Hepatocyte (in vitro differentiated cells): ENCODE data around the gene NHS. TPM values are rescaled to one million over a fixed set of nuclear protein-coding genes. Genes with fewer than 3 reads are reported as not detected.

ENCODE experiments used
- DNase-seq: peaks from one replicate; pipeline ENCODE4 v3.0.0-alpha.2; 2016; ENCODE audit warnings: low spot score
- H2AFZ ChIP-seq: fragments of 200-600 bp; sonication (generic); 2 replicates; pipeline ENCODE4 v1.6.0; 2016; ENCODE audit warnings: antibody characterized with exemption, mild to moderate bottlenecking
- H3K27ac ChIP-seq: fragments of 200-600 bp; sonication (generic); 2 replicates; pipeline ENCODE4 v1.5.1; 2016; ENCODE audit warnings: mild to moderate bottlenecking
- H3K27me3 ChIP-seq: fragments of 200-600 bp; sonication (generic); 2 replicates; pipeline ENCODE4 v1.6.1; 2016
- H3K36me3 ChIP-seq: fragments of 200-600 bp; sonication (generic); replicated peaks from 2 replicates; pipeline ENCODE4 v1.5.1; 2016; ENCODE audit warnings: low read depth; ENCODE audit not compliant: insufficient read depth
- H3K4me1 ChIP-seq: fragments of 200-600 bp; sonication (generic); 2 replicates; pipeline ENCODE4 v1.5.1; 2016; ENCODE audit warnings: mild to moderate bottlenecking, moderate library complexity; ENCODE audit not compliant: insufficient read depth
- H3K4me2 ChIP-seq: fragments of 200-600 bp; sonication (generic); 2 replicates; pipeline ENCODE4 v1.6.0; 2016
- H3K4me3 ChIP-seq: fragments of 200-600 bp; sonication (generic); 2 replicates; pipeline ENCODE4 v1.5.1; 2016; ENCODE audit warnings: mild to moderate bottlenecking
- H3K79me2 ChIP-seq: fragments of 200-600 bp; sonication (generic); 2 replicates; pipeline ENCODE4 v1.6.0; 2017; ENCODE audit warnings: mild to moderate bottlenecking
- H3K9me2 ChIP-seq: fragments of 200-600 bp; sonication (generic); replicated peaks from 2 replicates; pipeline ENCODE4 v1.6.0; 2017; ENCODE audit warnings: mild to moderate bottlenecking; ENCODE audit not compliant: insufficient read depth
- H3K9me3 ChIP-seq: fragments of 200-600 bp; sonication (generic); 2 replicates; pipeline ENCODE4 v1.5.1; 2016; ENCODE audit warnings: low read depth, mild to moderate bottlenecking
- H4K20me1 ChIP-seq: fragments of 200-600 bp; sonication (generic); 2 replicates; pipeline ENCODE4 v1.6.0; 2016; ENCODE audit warnings: mild to moderate bottlenecking; ENCODE audit not compliant: insufficient read depth, poor library complexity, severe bottlenecking
- CTCF ChIP-seq: fragments of 200-600 bp; sonication (generic); IDR thresholded peaks from 2 replicates; pipeline ENCODE4 v1.5.1; 2016; ENCODE audit warnings: antibody characterized with exemption, mild to moderate bottlenecking; ENCODE audit not compliant: poor library complexity
- EZH2 ChIP-seq: fragments of 200-600 bp; sonication (generic); IDR thresholded peaks from 2 replicates; pipeline ENCODE4 v1.6.1; 2016; ENCODE audit warnings: antibody characterized with exemption, mild to moderate bottlenecking, borderline replicate concordance
- EZH2phosphoT487 ChIP-seq: fragments of 200-600 bp; sonication (generic); IDR thresholded peaks from one replicate; pipeline ENCODE4 v1.6.1; 2018; ENCODE audit warnings: antibody characterized with exemption, mild to moderate bottlenecking, low read depth, moderate library complexity; ENCODE audit not compliant: unreplicated experiment, severe bottlenecking
- WGBS: methylation state at CpG from one replicate; pipeline ENCODE4 v1.1.6; 2016; ENCODE audit warnings: low lambda C conversion rate; ENCODE audit errors: missing lambda C conversion rate; 5-methylcytosine and 5-hydroxymethylcytosine counted together
- polyA plus RNA-seq: library from polyadenylated mRNA; unstranded; fragments of >200 nt; fragmentation: Nextera tagmentation; extraction: Ambion mirVana; gene quantifications from 2 replicates; pipeline ENCODE4 v1.2.1, GENCODE V29; 2016
- total RNA-seq: library from RNA; depleted of rRNA; stranded (reverse); fragments of >200 nt; gene quantifications from 2 replicates; pipeline ENCODE4 v1.2.3, GENCODE V29; 2014

Gene NHS
- total and polyA plus RNA-seq, 2 experiments from 2014 or later, result 0.35 to 3.1 TPM

DNA sequence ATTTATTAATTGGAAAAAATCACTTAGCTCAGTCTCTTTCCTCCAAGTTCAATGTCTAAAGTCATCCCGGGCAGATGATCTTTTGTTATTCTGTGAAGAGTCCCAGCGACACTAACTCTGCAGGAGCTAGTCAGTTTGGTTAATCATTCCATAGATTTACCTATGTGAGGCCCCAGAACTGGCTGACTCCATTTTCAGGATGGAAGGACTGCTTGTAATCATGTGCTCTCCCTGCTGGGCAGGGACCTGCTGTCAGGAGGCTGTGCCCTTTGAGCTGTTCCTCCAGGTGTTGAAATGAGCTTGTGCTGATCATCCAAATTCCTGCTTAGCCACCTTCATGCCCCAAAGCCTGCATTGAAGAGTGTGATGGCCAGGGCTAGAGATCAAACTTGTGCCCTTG lies 169.8 kb downstream of the NHS start:
- Histone ChIP-seq H3K4me1 (no peaks in the 10 kb centered on the region), H3K27me3 (no peaks in the 10 kb centered on the region), H3K4me2 (no peak overlapping the region), H3K4me3 (no peak overlapping the region), H3K9me2 (no peaks in the 10 kb centered on the region), H3K79me2 (no peaks in the 10 kb centered on the region), H3K36me3 (no peaks in the 10 kb centered on the region), H3K9me3 (no peaks in the 10 kb centered on the region), H2AFZ (no peak overlapping the region), H4K20me1 (no peaks in the 10 kb centered on the region), H3K27ac (no peak overlapping the region)
- 68% methylated on average over 2 of the region's 2 CpGs for WGBS
- TF ChIP-seq EZH2phosphoT487 (no peak), CTCF (no peak), EZH2 (no peak)
- peak; percentile 38 for DNase-seq

DNA sequence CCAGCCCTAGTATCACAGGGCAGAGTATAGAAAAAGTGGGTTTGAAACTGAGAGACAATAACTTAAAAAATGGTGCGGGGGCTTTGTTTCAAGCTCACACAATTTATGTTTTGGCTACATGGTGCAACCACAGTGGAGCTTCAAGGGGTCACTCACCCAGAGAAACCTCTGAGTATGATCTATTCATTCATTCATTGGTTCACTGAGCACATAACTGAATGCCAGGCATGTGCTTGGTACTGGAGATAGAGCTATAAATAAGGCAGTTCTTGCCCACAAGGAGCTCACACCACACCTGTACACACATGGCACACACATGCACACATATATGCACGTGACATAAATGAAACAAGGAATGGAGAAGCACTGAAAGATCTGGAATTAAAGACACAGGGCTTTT lies 171.4 kb downstream of the NHS start:
- H2AFZ ChIP-seq, result no peak overlapping the region
- no peak for DNase-seq
- H3K27ac ChIP-seq, result no peak overlapping the region
- no peaks in the 10 kb centered on the region for H4K20me1 ChIP-seq
- H3K9me3 ChIP-seq, result no peaks in the 10 kb centered on the region
- no peaks in the 10 kb centered on the region for H3K9me2 ChIP-seq
- H3K4me2 ChIP-seq, result no peak overlapping the region
- H3K4me1 ChIP-seq, result no peaks in the 10 kb centered on the region
- H3K79me2 ChIP-seq, result no peaks in the 10 kb centered on the region
- H3K4me3 ChIP-seq, result no peak overlapping the region
- WGBS, result 62% methylated on average over 2 of the region's 2 CpGs
- TF ChIP-seq EZH2 (no peak), EZH2phosphoT487 (no peak), CTCF (no peak)
- no peaks in the 10 kb centered on the region for H3K27me3 ChIP-seq
- H3K36me3 ChIP-seq, result no peaks in the 10 kb centered on the region

GRCh38 chrX:17547658-17548057 lies 172.7 kb downstream of the NHS start:
- TF ChIP-seq EZH2 (no peak), EZH2phosphoT487 (no peak)

DNA sequence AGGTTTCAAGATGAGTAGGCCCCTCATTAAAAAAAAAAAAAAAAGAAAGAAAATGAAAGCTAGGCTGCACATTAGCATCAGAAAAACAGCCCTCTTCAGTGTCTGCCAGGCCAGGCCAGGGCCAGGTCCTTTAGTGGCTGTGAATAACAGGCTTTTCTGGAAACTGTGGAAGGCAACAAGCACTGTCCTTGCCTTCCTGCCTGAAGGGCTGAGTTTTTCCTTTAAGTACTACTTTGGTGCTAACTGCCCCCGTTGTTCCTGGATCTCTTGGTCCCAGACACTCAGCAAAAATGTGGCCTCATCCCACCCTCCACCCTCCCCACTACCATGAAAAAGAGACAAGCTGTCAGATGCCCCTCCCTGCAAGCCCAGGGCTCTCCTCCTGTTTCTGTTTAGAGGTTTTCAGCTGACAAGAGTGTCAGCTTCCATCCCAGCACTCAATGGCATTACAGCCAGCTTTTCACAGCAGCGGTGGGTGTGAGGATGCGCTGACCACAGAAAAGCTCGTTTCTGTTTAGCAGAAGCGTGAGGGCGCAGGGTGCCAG lies 174.2 kb downstream of the NHS start:
- 51% methylated on average over 6 of the region's 6 CpGs for WGBS
- TF ChIP-seq EZH2, result no peak
- no peak for TF ChIP-seq EZH2phosphoT487
- TF ChIP-seq CTCF, result no peak
- no peak for DNase-seq
- Histone ChIP-seq H3K27ac (no peak overlapping the region), H3K27me3 (no peaks in the 10 kb centered on the region), H3K9me2 (no peaks in the 10 kb centered on the region), H3K79me2 (no peaks in the 10 kb centered on the region), H3K4me2 (no peak overlapping the region), H3K4me1 (no peaks in the 10 kb centered on the region), H3K9me3 (no peaks in the 10 kb centered on the region), H3K36me3 (no peaks in the 10 kb centered on the region), H3K4me3 (no peak overlapping the region), H4K20me1 (no peaks in the 10 kb centered on the region), H2AFZ (no peak overlapping the region)

More at GRCh38 chrX:17547658-17548057, 172.7 kb downstream of the NHS start:
- no peaks in the 10 kb centered on the region for H4K20me1 ChIP-seq
- H2AFZ ChIP-seq, result no peak overlapping the region
- no peak overlapping the region for H3K4me3 ChIP-seq
- no peaks in the 10 kb centered on the region for H3K9me2 ChIP-seq
- no peaks in the 10 kb centered on the region for H3K4me1 ChIP-seq
- H3K27me3 ChIP-seq, result no peaks in the 10 kb centered on the region
- no peak overlapping the region for H3K27ac ChIP-seq
- WGBS, result 77% methylated on average over 2 of the region's 2 CpGs
- peak; percentile 72 for DNase-seq
- H3K4me2 ChIP-seq, result no peak overlapping the region
- H3K9me3 ChIP-seq, result no peaks in the 10 kb centered on the region
- no peaks in the 10 kb centered on the region for H3K36me3 ChIP-seq
- no peaks in the 10 kb centered on the region for H3K79me2 ChIP-seq
